Loucy (cell line): ENCODE results near the gene FARSB.
A peak's percentile ranks its signal among the peaks of the same experiment; 100 is the strongest.

Experiments used
- H2AFZ ChIP-seq: fragments of 200-600 bp; sonication (generic); 2 replicates; pipeline ENCODE4 v1.6.0; 2016; ENCODE audit warnings: antibody characterized with exemption, mild to moderate bottlenecking, low read length, moderate library complexity
- H3F3A ChIP-seq: fragments of 200-600 bp; 2 replicates; pipeline ENCODE4 v1.6.0; 2016; ENCODE audit warnings: antibody characterized with exemption, low read depth, mild to moderate bottlenecking
- H3K27me3 ChIP-seq: fragments of 200-600 bp; sonication (generic); 2 replicates; pipeline ENCODE4 v1.6.1; 2014; ENCODE audit warnings: low read length, mild to moderate bottlenecking; ENCODE audit not compliant: insufficient read depth, poor library complexity, severe bottlenecking
- H3K36me3 ChIP-seq: fragments of 200-600 bp; sonication (generic); 2 replicates; pipeline ENCODE4 v1.6.1; 2016; ENCODE audit warnings: low read length; ENCODE audit not compliant: insufficient read depth
- H3K4me1 ChIP-seq: fragments of 200-600 bp; sonication (generic); 2 replicates; pipeline ENCODE4 v1.5.1; 2014; ENCODE audit warnings: low read length, mild to moderate bottlenecking; ENCODE audit not compliant: insufficient read depth, poor library complexity, severe bottlenecking
- H3K4me2 ChIP-seq: fragments of 200-600 bp; sonication (generic); 2 replicates; pipeline ENCODE4 v1.6.0; 2014; ENCODE audit warnings: antibody characterized with exemption, low read length, low read depth, mild to moderate bottlenecking; ENCODE audit not compliant: poor library complexity, severe bottlenecking
- H3K4me3 ChIP-seq: fragments of 200-600 bp; sonication (generic); 2 replicates; pipeline ENCODE4 v1.5.1; 2014; ENCODE audit warnings: low read length, mild to moderate bottlenecking, mixed read lengths; ENCODE audit not compliant: poor library complexity, severe bottlenecking
- H3K79me2 ChIP-seq: fragments of 200-600 bp; sonication (generic); 2 replicates; pipeline ENCODE4 v1.6.1; 2014; ENCODE audit warnings: low read length; ENCODE audit not compliant: insufficient read depth
- H3K9ac ChIP-seq: fragments of 200-600 bp; sonication (generic); 2 replicates; pipeline ENCODE4 v1.6.0; 2014; ENCODE audit warnings: mild to moderate bottlenecking, low read depth, low read length, moderate library complexity; ENCODE audit not compliant: poor library complexity, severe bottlenecking
- H3K9me2 ChIP-seq: fragments of 200-600 bp; sonication (generic); replicated peaks from 2 replicates; pipeline ENCODE4 v1.6.1; 2016; ENCODE audit warnings: low read depth, low read length, mixed read lengths
- H3K9me3 ChIP-seq: fragments of 200-600 bp; sonication (generic); 2 replicates; pipeline ENCODE4 v1.6.1; 2014; ENCODE audit warnings: mild to moderate bottlenecking, antibody characterized with exemption, low read length, low read depth; ENCODE audit not compliant: insufficient read depth
- H4K20me1 ChIP-seq: fragments of 200-600 bp; sonication (generic); 2 replicates; pipeline ENCODE4 v1.6.0; 2014; ENCODE audit warnings: antibody characterized with exemption, low read length, mild to moderate bottlenecking; ENCODE audit not compliant: insufficient read depth, poor library complexity, severe bottlenecking
- CTCF ChIP-seq: fragments of 200-600 bp; sonication (generic); conservative IDR thresholded peaks from 2 replicates; pipeline ENCODE4 v1.5.1; 2014; ENCODE audit warnings: mild to moderate bottlenecking, antibody characterized with exemption, low read length
- EZH2phosphoT487 ChIP-seq: fragments of 200-600 bp; IDR thresholded peaks from 2 replicates; pipeline ENCODE4 v1.6.1; 2018; ENCODE audit warnings: antibody characterized with exemption, mild to moderate bottlenecking, moderate library complexity, borderline replicate concordance

Gene FARSB

GRCh38 chr2:222688917-222689316 is 33.0 kb upstream of the FARSB start:
- Histone ChIP-seq H3K4me2 (peak overlapping the region; percentile 2), H3K9ac (no peak overlapping the region), H3K9me2 (no peaks in the 10 kb centered on the region), H3K36me3 (no peaks in the 10 kb centered on the region), H3K27me3 (no peaks in the 10 kb centered on the region), H3K4me1 (peaks cover 20% of the 10 kb centered on the region), H4K20me1 (no peaks in the 10 kb centered on the region), H3K4me3 (no peak overlapping the region), H3K79me2 (no peaks in the 10 kb centered on the region), H3F3A (no peaks in the 10 kb centered on the region), H2AFZ (peak overlapping the region; percentile 49), H3K9me3 (no peaks in the 10 kb centered on the region)
- TF ChIP-seq EZH2phosphoT487 (no peak), CTCF (no peak)

- no peak for TF ChIP-seq EZH2phosphoT487
- TF ChIP-seq CTCF: no peak
- no peak overlapping the region for H3K4me3 ChIP-seq
- H3K4me2 ChIP-seq: no peak overlapping the region
These were observed 30.3 kb upstream of the FARSB start for GRCh38 chr2:222686086-222686750.

GRCh38 chr2:222683805-222684204 is 27.9 kb upstream of the FARSB start:
- Histone ChIP-seq H3K79me2 (no peaks in the 10 kb centered on the region), H3K4me2 (no peak overlapping the region), H3F3A (no peaks in the 10 kb centered on the region), H3K9ac (no peak overlapping the region), H3K9me3 (no peaks in the 10 kb centered on the region), H3K4me3 (no peak overlapping the region), H3K9me2 (no peaks in the 10 kb centered on the region), H3K4me1 (peaks cover 10% of the 10 kb centered on the region), H3K36me3 (no peaks in the 10 kb centered on the region), H2AFZ (no peak overlapping the region), H3K27me3 (no peaks in the 10 kb centered on the region), H4K20me1 (no peaks in the 10 kb centered on the region)
- TF ChIP-seq EZH2phosphoT487 (no peak), CTCF (no peak)

More at GRCh38 chr2:222686086-222686750, 30.3 kb upstream of the FARSB start:
- H3K27me3 ChIP-seq: no peaks in the 10 kb centered on the region
- H3K79me2 ChIP-seq: no peaks in the 10 kb centered on the region
- no peak overlapping the region; the same call in 1 of the 2 replicates for H2AFZ ChIP-seq
- no peak overlapping the region for H3K9ac ChIP-seq
- no peaks in the 10 kb centered on the region for H4K20me1 ChIP-seq
- H3K9me2 ChIP-seq: no peaks in the 10 kb centered on the region
- H3F3A ChIP-seq: no peaks in the 10 kb centered on the region
- no peaks in the 10 kb centered on the region for H3K36me3 ChIP-seq
- H3K4me1 ChIP-seq: peaks cover 20% of the 10 kb centered on the region
- no peaks in the 10 kb centered on the region for H3K9me3 ChIP-seq
